ENCODE results near the gene ZDHHC3.
"Not testable (repeated sequence)": the region's sequence is repeated elsewhere in the genome, so short reads cannot be mapped to it uniquely, and the experiment has no call there.

Gene ZDHHC3

GRCh38 chr3:44962621-44963393 lies 13.2 kb downstream of the ZDHHC3 start:
- no peak for DNase-seq

GRCh38 chr3:44961888-44962287 lies 14.1 kb downstream of the ZDHHC3 start:
- no peak for DNase-seq

GRCh38 chr3:44960387-44961026 lies 15.5 kb downstream of the ZDHHC3 start:
- no peak for DNase-seq

GRCh38 chr3:44958386-44958785 lies 17.6 kb downstream of the ZDHHC3 start:
- DNase-seq: no peak

- DNase-seq: no peak
These were observed 18.0 kb downstream of the ZDHHC3 start for GRCh38 chr3:44957986-44958385.

GRCh38 chr3:44955917-44956316 lies 20.1 kb downstream of the ZDHHC3 start:
- DNase-seq: no peak

GRCh38 chr3:44954962-44955361 lies 21.0 kb downstream of the ZDHHC3 start:
- no peak for DNase-seq

- no peak for DNase-seq
These were observed 21.7 kb downstream of the ZDHHC3 start for GRCh38 chr3:44954304-44954703.

GRCh38 chr3:44952689-44953088 lies 23.3 kb downstream of the ZDHHC3 start:
- no peak for DNase-seq

- DNase-seq: no peak
These were observed 25.7 kb downstream of the ZDHHC3 start for GRCh38 chr3:44950275-44950734.

- DNase-seq: not testable (repeated sequence)
These were observed 26.2 kb downstream of the ZDHHC3 start for GRCh38 chr3:44949770-44950169.

GRCh38 chr3:44948239-44948638 lies 27.7 kb downstream of the ZDHHC3 start:
- DNase-seq: no peak

- no peak for DNase-seq
These were observed 33.6 kb downstream of the ZDHHC3 start for GRCh38 chr3:44942202-44942921.

GRCh38 chr3:44939581-44940036 lies 36.4 kb downstream of the ZDHHC3 start:
- DNase-seq: no peak

- no peak for DNase-seq
These were observed 42.7 kb downstream of the ZDHHC3 start for GRCh38 chr3:44932986-44933944.

GRCh38 chr3:44932271-44932670 lies 43.7 kb downstream of the ZDHHC3 start:
- no peak for DNase-seq

GRCh38 chr3:44931791-44932190 lies 44.2 kb downstream of the ZDHHC3 start:
- DNase-seq: no peak

GRCh38 chr3:44930911-44931310 lies 45.1 kb downstream of the ZDHHC3 start:
- DNase-seq: no peak

GRCh38 chr3:44929782-44930181 lies 46.2 kb downstream of the ZDHHC3 start:
- DNase-seq: no peak

- no peak for DNase-seq
These were observed 48.6 kb downstream of the ZDHHC3 start for GRCh38 chr3:44927371-44927770.

- no peak for DNase-seq
These were observed 49.1 kb downstream of the ZDHHC3 start for GRCh38 chr3:44926921-44927320.

- no peak for DNase-seq
These were observed 49.8 kb downstream of the ZDHHC3 start for GRCh38 chr3:44926172-44926571.

Measured in activated gamma-delta T cell treated with Interleukin-2 at 50 U/mL for 16 hours (primary cell).